Adrenal gland (tissue), 12 donors: ENCODE results near the gene EFNA1. TPM values are rescaled to one million over a fixed set of nuclear protein-coding genes. Genes with fewer than 3 reads are reported as not detected.

Source experiments
- DNase-seq, 7 donors: peaks; one replicate each; pipeline ENCODE4 v3.0.0-alpha.2; 2019 to 2020
- H3K27ac ChIP-seq, 5 donors: fragments of 200-600 bp; sonication (generic) in 4 of 5; 1 replicate in 3 of 5; 2 replicates in 2 of 5; pipeline versions ENCODE4 v1.5.1 to v1.8.0; 2016 to 2020; ENCODE audit warnings: mild to moderate bottlenecking in 1 of 5
- H3K27me3 ChIP-seq: fragments of 200-600 bp; 2 replicates; pipeline ENCODE4 v1.8.0; 2021
- H3K36me3 ChIP-seq, 2 donors: fragments of 200-600 bp; replicated peaks in 1 of 2; 1 replicate in 1 of 2; 2 replicates in 1 of 2; pipeline versions ENCODE4 v1.5.1 to v1.8.0; 2018 to 2022
- H3K4me1 ChIP-seq, 2 donors: fragments of 200-600 bp; replicated peaks in 1 of 2; 1 replicate in 1 of 2; 2 replicates in 1 of 2; pipeline versions ENCODE4 v1.5.1 to v1.8.0; 2018 to 2021
- H3K4me3 ChIP-seq, 4 donors: fragments of 200-600 bp; sonication (generic) in 3 of 4; one replicate each; pipeline ENCODE4 v1.5.1; 2016 to 2018
- H3K9me3 ChIP-seq, 3 donors: fragments of 200-600 bp; sonication (generic) in 1 of 3; replicated peaks in 1 of 3; 1 replicate in 2 of 3; 2 replicates in 1 of 3; pipeline versions ENCODE4 v1.5.1 to v1.8.0; 2016 to 2021
- POLR2A ChIP-seq, 2 donors: fragments of 450-650 bp; IDR thresholded peaks; one replicate each; pipeline ENCODE4 v1.6.1; 2017; ENCODE audit warnings: antibody characterized with exemption in 2 of 2, mild to moderate bottlenecking in 2 of 2, moderate library complexity in 1 of 2
- WGBS, 4 donors: extraction: QIAGEN DNeasy Blood & Tissue Kit in 2 of 4; methylation state at CpG; one replicate each; pipeline versions ENCODE4 v1.1.5 to v1.1.7; 2013 to 2017; 5-methylcytosine and 5-hydroxymethylcytosine counted together
- intact Hi-C, 2 donors: fragments of 100-400 bp; cut with DNase I; formaldehyde crosslinking; loops; one replicate each; pipeline versions ENCODE4 v1.14.1 to v1.15.0; 2022 to 2023
- polyA plus RNA-seq, 3 donors: library from polyadenylated mRNA; stranded (reverse); fragments of 200-250 nt in 2 of 3; fragments of 350-450 nt in 1 of 3; fragmentation: Illumina TruSeq in 1 of 3; extraction: RNeasy Lipid Tissue Mini Kit (QIAGEN cat#74804) in 1 of 3; gene quantifications; one replicate each; pipeline ENCODE4 v1.2.3, GENCODE V29; 2013 to 2014
- small RNA-seq, 2 donors: library from RNA; depleted of rRNA; stranded (forward); fragments of <200 nt; gene quantifications; one replicate each; pipeline ENCODE3, GENCODE V24; 2016
- total RNA-seq, 9 donors: library from RNA; depleted of rRNA in 4 of 9; stranded (reverse); fragments of >200 nt in 4 of 9; fragments of 120-200 nt in 1 of 9; fragmentation: NEBNext Ultra II Directional in 1 of 9; extraction: Animal tissue kit (Norgen Biotek cat#: 25700) in 1 of 9; gene quantifications; one replicate each; pipeline versions ENCODE4 v1.1.0 to v1.2.4, GENCODE V29; 2013 to 2023
- TF ChIP-seq, protein P1 (sequence below), 6 experiments: fragments of 450-650 bp in 4 of 6; fragments of 200-600 bp in 2 of 6; sonication (generic) in 1 of 6; IDR thresholded peaks; 1 replicate in 5 of 6; 2 replicates in 1 of 6; pipeline versions ENCODE4 v1.5.1 to v1.8.0; 2016 to 2021; ENCODE audit warnings: antibody characterized with exemption in 6 of 6, mild to moderate bottlenecking in 2 of 6, moderate library complexity in 1 of 6
- donor health status: healthy with polysubstance abuse.
- donor health status: Bipolar disorder and iron deficiency.
- donor health status: DM: yes; HTN: yes; CAD: no.
- donor health status: DM: no; HTN: no; CAD: no.
- donor health status: DM: no; HTN: no; CAD: no.
- donor health status: DM: yes; HTN: yes; CAD: no.

EFNA1 gene
- total and polyA plus RNA-seq, 12 donors = 6.6 to 49.7 (median 28.9) TPM

DNA sequence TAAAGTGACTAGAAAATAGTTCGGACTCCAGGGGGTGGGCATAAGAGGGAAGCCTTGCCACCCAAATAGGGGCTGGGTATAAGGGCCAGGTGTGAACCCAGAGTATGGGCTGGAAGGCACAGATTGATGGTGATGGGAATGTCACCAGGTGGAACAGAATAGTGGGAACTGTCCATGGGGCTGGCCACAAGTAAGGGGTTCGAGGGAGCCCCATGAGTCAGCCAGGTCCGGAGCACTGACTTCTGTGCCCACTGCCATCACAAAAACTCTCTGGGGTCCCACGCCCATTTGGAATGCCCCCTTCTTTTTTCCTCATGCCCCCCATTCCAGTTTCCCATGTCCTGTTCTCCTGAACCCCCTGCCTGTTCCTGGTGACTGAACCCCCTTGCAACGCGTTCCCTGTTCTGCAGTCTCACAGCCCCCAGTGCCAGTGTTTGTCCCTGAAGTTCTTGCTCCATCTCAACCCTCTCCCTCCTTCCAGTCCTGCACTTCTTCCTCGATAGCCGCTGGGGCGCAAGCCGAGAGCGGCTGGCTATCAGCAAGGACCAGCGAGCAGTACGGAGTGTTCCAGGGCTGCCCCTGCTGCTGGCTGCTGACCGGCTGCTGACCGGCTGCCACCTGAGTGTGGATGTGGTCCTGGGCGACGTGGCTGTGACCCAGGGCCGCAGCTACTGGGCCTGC is 53.8 kb downstream of the EFNA1 start:
- H3K36me3 ChIP-seq = no peaks in the 10 kb centered on the region
- H3K9me3 ChIP-seq = no peaks in the 10 kb centered on the region
- intact Hi-C loops = no loop called here
- peaks cover 0 to 5% of the 10 kb centered on the region in 2 donors for H3K4me1 ChIP-seq
- no peak overlapping the region for H3K27ac ChIP-seq
- no peak overlapping the region for H3K4me3 ChIP-seq
- TF ChIP-seq, protein P1, sequence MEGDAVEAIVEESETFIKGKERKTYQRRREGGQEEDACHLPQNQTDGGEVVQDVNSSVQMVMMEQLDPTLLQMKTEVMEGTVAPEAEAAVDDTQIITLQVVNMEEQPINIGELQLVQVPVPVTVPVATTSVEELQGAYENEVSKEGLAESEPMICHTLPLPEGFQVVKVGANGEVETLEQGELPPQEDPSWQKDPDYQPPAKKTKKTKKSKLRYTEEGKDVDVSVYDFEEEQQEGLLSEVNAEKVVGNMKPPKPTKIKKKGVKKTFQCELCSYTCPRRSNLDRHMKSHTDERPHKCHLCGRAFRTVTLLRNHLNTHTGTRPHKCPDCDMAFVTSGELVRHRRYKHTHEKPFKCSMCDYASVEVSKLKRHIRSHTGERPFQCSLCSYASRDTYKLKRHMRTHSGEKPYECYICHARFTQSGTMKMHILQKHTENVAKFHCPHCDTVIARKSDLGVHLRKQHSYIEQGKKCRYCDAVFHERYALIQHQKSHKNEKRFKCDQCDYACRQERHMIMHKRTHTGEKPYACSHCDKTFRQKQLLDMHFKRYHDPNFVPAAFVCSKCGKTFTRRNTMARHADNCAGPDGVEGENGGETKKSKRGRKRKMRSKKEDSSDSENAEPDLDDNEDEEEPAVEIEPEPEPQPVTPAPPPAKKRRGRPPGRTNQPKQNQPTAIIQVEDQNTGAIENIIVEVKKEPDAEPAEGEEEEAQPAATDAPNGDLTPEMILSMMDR (IDR thresholded peaks at IDR 0.05) = no peak
- no peak for TF ChIP-seq POLR2A (IDR thresholded peaks at IDR 0.05)
- 80 to 87% (median 83%) methylated on average over 12 to 18 of the region's 18 CpGs for WGBS, 4 donors
- DNase-seq = peak in 2 of 7 donors; percentile 9 to 10
- H3K27me3 ChIP-seq = no peaks in the 10 kb centered on the region

DNA sequence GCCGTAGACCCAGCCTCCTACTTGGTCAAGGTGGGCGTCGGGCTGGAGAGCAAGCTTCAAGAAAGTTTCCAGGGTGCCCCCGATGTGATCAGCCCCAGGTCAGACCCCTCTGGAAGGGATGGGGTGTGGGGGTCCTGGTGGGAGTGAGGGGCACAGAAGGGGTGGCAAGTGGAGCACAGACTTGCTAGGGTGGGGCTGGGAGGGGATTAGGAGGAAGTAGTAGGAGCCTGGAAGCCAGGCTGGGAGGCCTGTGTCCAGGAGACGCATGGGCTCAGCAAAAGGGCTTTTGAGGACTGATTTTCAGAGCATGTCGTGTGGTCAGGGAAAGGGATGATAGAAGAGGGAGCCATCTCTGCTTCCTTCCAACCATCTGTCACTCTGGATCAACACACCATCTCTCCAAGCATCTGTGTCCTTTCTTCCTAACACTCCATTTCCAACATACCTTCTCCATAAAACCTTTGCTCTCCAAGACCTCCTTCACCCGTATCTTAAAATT is 54.4 kb downstream of the EFNA1 start:
- intact Hi-C loops = no loop called here
- peak in 2 of 7 donors; percentile 10 to 12 for DNase-seq
- no peaks in the 10 kb centered on the region for H3K36me3 ChIP-seq
- TF ChIP-seq, protein P1 (IDR thresholded peaks at IDR 0.05) = no peak
- no peak for TF ChIP-seq POLR2A (IDR thresholded peaks at IDR 0.05)
- no peaks in the 10 kb centered on the region for H3K9me3 ChIP-seq
- H3K27ac ChIP-seq = no peak overlapping the region
- H3K4me1 ChIP-seq = no peaks in the 10 kb centered on the region
- WGBS, 4 donors = 71 to 88% (median 81%) methylated on average over 3 to 7 of the region's 7 CpGs
- H3K4me3 ChIP-seq = no peak overlapping the region
- no peaks in the 10 kb centered on the region for H3K27me3 ChIP-seq

DNA sequence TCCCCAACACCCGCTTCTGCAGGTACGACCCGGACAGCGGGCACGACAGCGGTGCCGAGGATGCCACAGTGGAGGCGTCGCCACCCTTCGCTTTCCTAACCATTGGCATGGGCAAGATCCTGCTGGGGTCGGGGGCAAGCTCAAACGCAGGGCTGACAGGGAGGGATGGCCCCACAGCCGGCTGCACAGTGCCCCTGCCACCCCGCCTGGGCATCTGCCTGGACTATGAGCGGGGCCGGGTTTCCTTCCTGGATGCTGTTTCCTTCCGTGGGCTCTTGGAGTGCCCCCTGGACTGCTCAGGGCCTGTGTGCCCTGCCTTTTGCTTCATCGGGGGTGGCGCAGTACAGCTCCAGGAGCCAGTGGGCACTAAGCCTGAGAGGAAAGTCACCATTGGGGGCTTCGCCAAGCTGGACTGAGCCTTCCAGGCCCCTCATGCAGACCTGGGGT is 56.1 kb downstream of the EFNA1 start:
- no peak for TF ChIP-seq POLR2A (IDR thresholded peaks at IDR 0.05)
- TF ChIP-seq, protein P1 (IDR thresholded peaks at IDR 0.05) = no peak
- intact Hi-C loops = no loop called here
- Histone ChIP-seq H3K4me1 (no peaks in the 10 kb centered on the region), H3K4me3 (no peak overlapping the region), H3K27me3 (no peaks in the 10 kb centered on the region), H3K27ac (no peak overlapping the region), H3K36me3 (no peaks in the 10 kb centered on the region), H3K9me3 (no peaks in the 10 kb centered on the region)
- peak in 1 of 7 donors; percentile 13 for DNase-seq
- WGBS, 4 donors = 83 to 90% (median 86%) methylated on average over 10 to 20 of the region's 20 CpGs

DNA sequence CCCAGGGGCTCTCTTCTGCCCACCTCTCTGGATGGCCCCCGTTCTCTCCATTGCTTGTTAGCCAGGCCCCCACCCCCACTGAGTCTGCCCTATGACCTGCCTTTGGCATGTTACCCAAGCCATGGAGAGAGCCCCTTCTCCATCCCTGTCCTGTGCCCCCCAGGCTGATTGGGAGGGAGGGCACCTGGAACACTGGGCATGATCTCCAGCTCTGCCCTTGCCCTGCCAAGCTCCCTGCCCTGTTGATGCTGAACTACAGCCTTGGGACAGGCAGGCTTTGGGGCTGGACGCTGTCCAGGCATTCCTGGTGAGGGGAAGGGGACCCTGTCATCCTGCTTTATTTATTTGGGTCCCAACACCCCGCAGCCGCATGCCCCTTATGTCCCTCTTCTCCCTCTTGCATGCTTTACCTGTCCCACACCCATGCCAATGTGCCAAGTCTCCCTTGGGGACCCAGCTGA is 56.7 kb downstream of the EFNA1 start:
- H3K4me3 ChIP-seq = no peak overlapping the region
- TF ChIP-seq, protein P1 (IDR thresholded peaks at IDR 0.05) = no peak
- TF ChIP-seq POLR2A (IDR thresholded peaks at IDR 0.05) = no peak
- intact Hi-C loops = no loop called here
- H3K4me1 ChIP-seq = no peaks in the 10 kb centered on the region
- H3K36me3 ChIP-seq = no peaks in the 10 kb centered on the region
- DNase-seq = peak in 1 of 7 donors; percentile 13
- no peaks in the 10 kb centered on the region for H3K9me3 ChIP-seq
- H3K27ac ChIP-seq = no peak overlapping the region
- H3K27me3 ChIP-seq = no peaks in the 10 kb centered on the region
- 75 to 92% (median 90%) methylated on average over 2 to 4 of the region's 4 CpGs for WGBS, 4 donors

Small RNA genes within 50 kb of the gene (small RNA-seq; reads per million reads assigned to genes)
- gene HMGN2P18 = 0 reads per million in 2 donors
- gene RF00019 = 0 reads per million in 2 donors

Other genes starting within 250 kb of the EFNA1 start
- 10 to 100 TPM; 12.6 to 70.0 (median 31.0) TPM for gene PMVK, start 191.2 kb upstream of the EFNA1 start, total RNA-seq
- gene PMVK, start 191.2 kb upstream of the EFNA1 start, polyA plus RNA-seq = 10 to 100 TPM; 41.4 to 45.1 (median 42.1) TPM
- gene PBXIP1, start 171.8 kb upstream of the EFNA1 start, total RNA-seq = 100 to 1,000 TPM; 120 to 342 (median 278) TPM
- gene PBXIP1, start 171.8 kb upstream of the EFNA1 start, polyA plus RNA-seq = 100 to 1,000 TPM in 2 of 3 donors, 10 to 100 TPM in 1; 97.0 to 184 (median 110) TPM
- gene PYGO2, start 166.1 kb upstream of the EFNA1 start, total RNA-seq = 10 to 100 TPM; 26.2 to 61.1 (median 42.6) TPM
- gene PYGO2, start 166.1 kb upstream of the EFNA1 start, polyA plus RNA-seq = 10 to 100 TPM; 28.2 to 44.1 (median 29.2) TPM
- gene SHC1, start 157.1 kb upstream of the EFNA1 start, total RNA-seq = 100 to 1,000 TPM in 7 of 9 donors, 10 to 100 TPM in 2; 80.3 to 240 (median 120) TPM
- 100 to 1,000 TPM; 167 to 260 (median 249) TPM for gene SHC1, start 157.1 kb upstream of the EFNA1 start, polyA plus RNA-seq
- 10 to 100 TPM; 23.2 to 87.0 (median 30.3) TPM for gene CKS1B, start 153.2 kb upstream of the EFNA1 start, total RNA-seq
- 10 to 100 TPM; 12.4 to 51.0 (median 22.3) TPM for gene CKS1B, start 153.2 kb upstream of the EFNA1 start, polyA plus RNA-seq
- 10 to 100 TPM; 21.6 to 43.0 (median 28.7) TPM for gene FLAD1, start 144.5 kb upstream of the EFNA1 start, total RNA-seq
- 10 to 100 TPM; 30.7 to 65.5 (median 41.1) TPM for gene FLAD1, start 144.5 kb upstream of the EFNA1 start, polyA plus RNA-seq
- gene LENEP, start 134.3 kb upstream of the EFNA1 start, total RNA-seq = under 1 TPM in 1 of 9 donors, not detected in 8; 0.44 TPM
- gene LENEP, start 134.3 kb upstream of the EFNA1 start, polyA plus RNA-seq = not detected
- gene ZBTB7B, start 125.1 kb upstream of the EFNA1 start, total RNA-seq = 100 to 1,000 TPM in 1 of 9 donors, 10 to 100 TPM in 8; 23.3 to 126 (median 78.1) TPM
- 10 to 100 TPM; 22.4 to 97.3 (median 27.9) TPM for gene ZBTB7B, start 125.1 kb upstream of the EFNA1 start, polyA plus RNA-seq
- 1 to 10 TPM in 3 of 9 donors, under 1 TPM in 4, not detected in 2; 0.14 to 2.4 (median 0.90) TPM for gene DCST2, start 94.1 kb upstream of the EFNA1 start, total RNA-seq
- gene DCST2, start 94.1 kb upstream of the EFNA1 start, polyA plus RNA-seq = 10 to 100 TPM in 1 of 3 donors, 1 to 10 TPM in 1, under 1 TPM in 1; 0.24 to 15.2 (median 8.5) TPM
- not detected for gene DCST1, start 94.1 kb upstream of the EFNA1 start, total RNA-seq
- not detected for gene DCST1, start 94.1 kb upstream of the EFNA1 start, polyA plus RNA-seq
- 10 to 100 TPM; 11.6 to 84.2 (median 58.3) TPM for gene ADAM15, start 76.6 kb upstream of the EFNA1 start, total RNA-seq
- 100 to 1,000 TPM in 2 of 3 donors, 10 to 100 TPM in 1; 16.1 to 269 (median 240) TPM for gene ADAM15, start 76.6 kb upstream of the EFNA1 start, polyA plus RNA-seq
- gene EFNA4, start 64.1 kb upstream of the EFNA1 start, total RNA-seq = 10 to 100 TPM in 5 of 9 donors, 1 to 10 TPM in 4; 3.5 to 28.7 (median 12.7) TPM
- gene EFNA4, start 64.1 kb upstream of the EFNA1 start, polyA plus RNA-seq = 10 to 100 TPM; 10.0 to 23.5 (median 12.1) TPM
- gene EFNA3, start 49.0 kb upstream of the EFNA1 start, total RNA-seq = 1 to 10 TPM; 1.4 to 7.3 (median 2.7) TPM
- 1 to 10 TPM; 2.8 to 4.0 (median 3.7) TPM for gene EFNA3, start 49.0 kb upstream of the EFNA1 start, polyA plus RNA-seq
- gene SLC50A1, start 8.0 kb downstream of the EFNA1 start, total RNA-seq = 100 to 1,000 TPM in 2 of 9 donors, 10 to 100 TPM in 7; 31.7 to 112 (median 50.6) TPM
- 100 to 1,000 TPM in 1 of 3 donors, 10 to 100 TPM in 2; 55.2 to 172 (median 61.8) TPM for gene SLC50A1, start 8.0 kb downstream of the EFNA1 start, polyA plus RNA-seq
- 100 to 1,000 TPM in 8 of 9 donors, 10 to 100 TPM in 1; 45.4 to 192 (median 159) TPM for gene DPM3, start 12.7 kb downstream of the EFNA1 start, total RNA-seq
- 1,000 to 10,000 TPM in 2 of 3 donors, 1 to 10 TPM in 1; 6.8 to 1,427 (median 1,371) TPM for gene DPM3, start 12.7 kb downstream of the EFNA1 start, polyA plus RNA-seq
- gene KRTCAP2, start 45.4 kb downstream of the EFNA1 start, total RNA-seq = 100 to 1,000 TPM in 8 of 9 donors, 10 to 100 TPM in 1; 76.1 to 252 (median 154) TPM
- 100 to 1,000 TPM; 383 to 806 (median 704) TPM for gene KRTCAP2, start 45.4 kb downstream of the EFNA1 start, polyA plus RNA-seq
- gene TRIM46, start 46.0 kb downstream of the EFNA1 start, total RNA-seq = under 1 TPM in 7 of 9 donors, not detected in 2; 0.19 to 0.96 (median 0.44) TPM
- gene TRIM46, start 46.0 kb downstream of the EFNA1 start, polyA plus RNA-seq = 1 to 10 TPM in 2 of 3 donors, under 1 TPM in 1; 0.38 to 5.6 (median 1.2) TPM
- gene THBS3, start 80.0 kb downstream of the EFNA1 start, total RNA-seq = 10 to 100 TPM in 7 of 9 donors, 1 to 10 TPM in 2; 7.1 to 38.6 (median 15.7) TPM
- 100 to 1,000 TPM in 1 of 3 donors, 10 to 100 TPM in 1, 1 to 10 TPM in 1; 9.6 to 147 (median 71.3) TPM for gene THBS3, start 80.0 kb downstream of the EFNA1 start, polyA plus RNA-seq
- gene MTX1, start 80.8 kb downstream of the EFNA1 start, total RNA-seq = 10 to 100 TPM; 39.2 to 83.8 (median 45.6) TPM
- gene MTX1, start 80.8 kb downstream of the EFNA1 start, polyA plus RNA-seq = 100 to 1,000 TPM in 1 of 3 donors, 10 to 100 TPM in 2; 26.7 to 111 (median 79.8) TPM
- 10 to 100 TPM in 7 of 9 donors, 1 to 10 TPM in 2; 8.5 to 43.0 (median 32.6) TPM for gene ENTREP3, start 127.6 kb downstream of the EFNA1 start, total RNA-seq
- gene ENTREP3, start 127.6 kb downstream of the EFNA1 start, polyA plus RNA-seq = 10 to 100 TPM; 10.3 to 26.9 (median 22.7) TPM
- 100 to 1,000 TPM in 4 of 9 donors, 10 to 100 TPM in 5; 51.0 to 143 (median 98.6) TPM for gene SCAMP3, start 134.5 kb downstream of the EFNA1 start, total RNA-seq
- 100 to 1,000 TPM in 1 of 3 donors, 10 to 100 TPM in 2; 41.9 to 102 (median 78.0) TPM for gene SCAMP3, start 134.5 kb downstream of the EFNA1 start, polyA plus RNA-seq
- gene CLK2, start 145.6 kb downstream of the EFNA1 start, total RNA-seq = 10 to 100 TPM; 10.7 to 94.2 (median 53.6) TPM
- gene CLK2, start 145.6 kb downstream of the EFNA1 start, polyA plus RNA-seq = 100 to 1,000 TPM in 2 of 3 donors, 10 to 100 TPM in 1; 47.1 to 162 (median 122) TPM
- gene HCN3, start 149.6 kb downstream of the EFNA1 start, total RNA-seq = 1 to 10 TPM; 1.0 to 6.5 (median 3.6) TPM
- 10 to 100 TPM in 1 of 3 donors, 1 to 10 TPM in 2; 3.1 to 14.5 (median 6.2) TPM for gene HCN3, start 149.6 kb downstream of the EFNA1 start, polyA plus RNA-seq
- under 1 TPM in 2 of 9 donors, not detected in 7; 0.18 to 0.34 TPM for gene PKLR, start 173.6 kb downstream of the EFNA1 start, total RNA-seq
- gene PKLR, start 173.6 kb downstream of the EFNA1 start, polyA plus RNA-seq = under 1 TPM in 2 of 3 donors, not detected in 1; 0.10 to 0.24 TPM
- 1,000 to 10,000 TPM in 2 of 9 donors, 100 to 1,000 TPM in 7; 107 to 2,334 (median 186) TPM for gene FDPS, start 181.0 kb downstream of the EFNA1 start, total RNA-seq
- gene FDPS, start 181.0 kb downstream of the EFNA1 start, polyA plus RNA-seq = 1,000 to 10,000 TPM in 1 of 3 donors, 100 to 1,000 TPM in 2; 167 to 2,274 (median 225) TPM
- 10 to 100 TPM in 8 of 9 donors, 1 to 10 TPM in 1; 9.8 to 64.9 (median 27.1) TPM for gene RUSC1, start 193.0 kb downstream of the EFNA1 start, total RNA-seq
- gene RUSC1, start 193.0 kb downstream of the EFNA1 start, polyA plus RNA-seq = 100 to 1,000 TPM in 1 of 3 donors, 10 to 100 TPM in 2; 15.1 to 111 (median 53.7) TPM